ENCODE measurements around the gene KRT76.

KRT76 gene

GRCh38 chr12:52776913-52777395 lies at the start of gene KRT76:
TSS of gene KRT76 (minus strand) at chr12:52777345. CDS start at chr12:52777291, 54 bp downstream.
- no peak for DNase-seq (ENCODE audit: low read depth)

GRCh38 chr12:52825961-52826360 lies 48.8 kb upstream of the KRT76 start:
- no peak for DNase-seq (ENCODE audit: low read depth)

GRCh38 chr12:52824741-52825410 lies 47.7 kb upstream of the KRT76 start:
- no peak for DNase-seq (ENCODE audit: low read depth)

DNA sequence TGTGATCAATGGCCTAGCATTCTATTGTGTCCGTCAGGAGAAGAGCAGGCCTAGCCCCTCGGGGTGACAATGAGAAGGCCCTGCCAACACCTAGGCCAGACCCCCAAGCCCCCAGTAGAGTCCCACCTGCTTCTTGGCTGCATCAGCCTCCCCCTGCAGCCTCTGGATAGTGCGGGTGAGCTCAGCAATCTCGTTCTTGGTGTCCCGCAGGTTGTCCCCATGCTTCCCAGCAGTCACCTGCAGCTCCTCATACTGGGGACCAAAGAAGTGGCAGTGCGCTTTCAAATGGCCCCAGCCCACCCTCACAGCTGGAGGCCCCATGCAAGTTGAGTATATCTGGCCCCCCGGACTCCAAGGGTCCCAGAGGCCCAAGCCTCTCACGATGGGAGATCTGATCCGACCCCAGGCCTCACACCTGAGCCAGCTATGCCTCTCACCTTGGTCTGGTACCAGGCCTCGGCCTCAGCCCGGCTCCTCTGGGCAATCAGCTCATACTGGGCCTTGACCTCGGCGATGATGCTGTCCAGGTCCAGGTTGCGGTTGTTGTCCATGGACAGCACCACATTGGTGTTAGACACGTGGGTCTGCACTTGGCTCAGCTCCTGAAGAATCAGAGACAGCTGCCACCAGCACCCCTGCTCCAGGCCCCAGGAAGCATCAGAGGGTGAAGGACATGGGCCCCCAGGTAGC lies 46.8 kb upstream of the KRT76 start:
- DNase-seq (ENCODE audit: low read depth) = no peak

DNA sequence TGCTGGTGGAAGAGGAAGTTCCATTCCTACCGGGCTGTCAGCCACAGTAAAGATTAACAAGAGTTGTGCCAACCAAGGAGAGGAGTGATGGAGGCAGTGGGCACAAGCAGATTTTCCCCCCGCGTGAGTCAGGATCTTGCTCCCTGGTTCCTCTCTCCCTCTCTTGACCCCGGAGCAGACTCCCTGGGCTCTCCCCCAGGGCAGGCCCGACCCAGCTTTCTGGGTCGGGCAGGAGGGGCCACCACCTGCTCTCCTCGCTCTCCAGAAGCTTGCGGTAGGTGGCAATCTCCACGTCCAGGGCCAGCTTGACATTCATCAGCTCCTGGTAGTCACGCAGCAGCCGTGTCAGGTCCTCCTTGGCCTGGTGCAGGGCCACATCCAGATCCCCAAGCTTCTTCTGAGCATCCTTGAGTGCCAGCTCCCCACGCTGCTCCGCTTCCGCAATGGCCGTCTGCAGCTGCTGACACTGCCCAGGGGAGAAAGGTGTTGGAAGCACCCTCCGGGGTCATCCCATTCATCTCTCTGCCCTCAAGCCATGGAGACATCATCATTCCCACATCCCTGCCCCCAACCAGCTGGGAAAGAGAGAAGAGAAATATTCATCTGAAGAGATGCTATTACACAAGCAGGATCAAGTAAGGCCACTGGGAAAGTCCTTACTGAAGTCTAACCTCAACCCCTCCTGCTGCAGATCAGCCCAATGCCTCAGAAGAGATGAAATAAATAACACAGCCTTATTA lies 45.8 kb upstream of the KRT76 start:
- DNase-seq (ENCODE audit: low read depth) = no peak

- DNase-seq (ENCODE audit: low read depth) = no peak
These were observed 44.9 kb upstream of the KRT76 start for GRCh38 chr12:52821826-52822660.

DNA sequence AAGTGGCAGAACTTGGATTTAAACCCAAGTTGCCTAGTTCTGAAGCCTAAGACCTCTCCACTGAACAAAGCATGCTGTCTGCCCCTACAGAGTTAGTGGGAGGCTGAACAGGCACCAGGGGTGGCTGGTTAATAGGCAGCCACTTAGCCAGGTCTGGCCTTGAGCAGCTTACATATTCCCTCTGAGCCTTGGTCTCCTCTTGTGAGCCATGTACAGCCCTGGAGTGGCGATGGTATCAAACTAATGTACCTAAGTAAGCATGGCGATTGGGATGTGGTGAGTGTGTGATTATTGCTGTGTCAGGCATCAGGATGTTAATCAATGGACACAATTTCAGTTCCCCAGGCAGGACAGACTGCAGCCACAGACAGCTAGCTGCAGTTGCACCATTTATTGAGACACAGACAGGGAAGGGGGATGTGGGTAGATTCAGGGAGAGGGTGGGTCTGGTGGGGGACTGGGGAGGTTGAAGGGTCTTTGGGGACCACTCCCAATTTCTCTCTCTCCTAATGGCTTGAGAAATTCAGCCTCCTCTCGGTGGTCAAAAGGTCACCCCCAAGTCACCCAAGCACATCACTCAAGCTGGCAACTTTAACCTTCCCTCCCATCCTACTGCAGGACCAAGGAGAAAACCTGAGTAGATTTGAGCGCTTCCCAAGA lies 44.1 kb upstream of the KRT76 start:
- DNase-seq (ENCODE audit: low read depth) = no peak

DNA sequence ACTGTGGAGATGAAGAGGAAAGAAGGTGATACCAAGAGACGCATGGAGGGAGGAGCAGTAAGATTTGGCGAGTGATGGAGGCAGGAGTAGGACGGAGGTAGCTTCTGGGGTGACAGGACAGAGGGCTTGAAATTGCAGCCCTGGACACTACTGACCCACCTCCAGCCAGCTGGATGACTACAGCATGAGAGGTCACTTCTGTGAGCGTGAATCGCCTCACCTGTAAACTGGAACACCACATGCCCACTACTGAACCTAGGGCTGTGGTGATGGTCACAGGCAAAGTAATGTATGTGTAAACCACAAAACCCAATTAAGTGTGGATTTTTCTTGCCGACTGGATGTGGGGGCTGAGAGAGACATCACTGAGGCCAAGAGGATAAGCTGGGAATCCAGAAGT lies 43.4 kb upstream of the KRT76 start:
- DNase-seq (ENCODE audit: low read depth) = no peak

DNA sequence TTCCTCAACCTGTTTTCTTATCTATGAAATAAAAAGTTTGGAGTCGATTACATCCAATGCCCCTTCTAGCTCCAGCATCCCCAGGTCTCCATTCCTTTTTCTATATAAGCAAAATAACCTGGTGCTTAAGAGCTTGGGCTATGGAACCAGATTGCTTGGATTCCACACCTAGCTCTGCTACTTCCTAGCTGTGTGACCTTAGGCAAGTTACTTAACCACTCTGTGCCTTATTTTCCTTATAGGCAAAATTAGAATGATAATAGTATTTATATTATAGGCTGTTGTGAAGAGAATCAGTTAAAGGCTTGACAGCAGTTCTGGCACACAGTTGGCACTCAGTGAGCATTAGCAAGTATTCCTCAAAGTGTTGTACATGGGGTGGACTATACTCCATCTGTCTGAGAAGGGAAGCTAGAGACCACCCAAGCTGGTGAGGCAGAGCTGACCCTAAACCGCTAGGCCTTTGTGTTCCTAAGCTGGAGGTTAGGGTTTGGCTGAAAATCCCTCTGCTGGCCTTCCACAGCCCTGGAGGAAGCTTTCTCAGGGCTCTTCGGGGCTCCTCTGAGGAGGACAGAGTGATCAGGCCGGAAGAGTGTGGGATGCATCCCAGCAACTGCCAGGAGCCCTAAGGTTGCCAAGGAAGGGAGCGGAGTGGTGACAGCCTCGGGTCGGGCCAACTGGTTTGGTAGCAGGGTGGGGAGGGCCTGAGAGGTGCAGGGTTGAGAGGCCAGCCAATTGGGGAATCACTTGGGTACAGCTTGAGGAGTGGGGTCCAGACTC lies 42.8 kb upstream of the KRT76 start:
- DNase-seq (ENCODE audit: low read depth) = no peak

DNA sequence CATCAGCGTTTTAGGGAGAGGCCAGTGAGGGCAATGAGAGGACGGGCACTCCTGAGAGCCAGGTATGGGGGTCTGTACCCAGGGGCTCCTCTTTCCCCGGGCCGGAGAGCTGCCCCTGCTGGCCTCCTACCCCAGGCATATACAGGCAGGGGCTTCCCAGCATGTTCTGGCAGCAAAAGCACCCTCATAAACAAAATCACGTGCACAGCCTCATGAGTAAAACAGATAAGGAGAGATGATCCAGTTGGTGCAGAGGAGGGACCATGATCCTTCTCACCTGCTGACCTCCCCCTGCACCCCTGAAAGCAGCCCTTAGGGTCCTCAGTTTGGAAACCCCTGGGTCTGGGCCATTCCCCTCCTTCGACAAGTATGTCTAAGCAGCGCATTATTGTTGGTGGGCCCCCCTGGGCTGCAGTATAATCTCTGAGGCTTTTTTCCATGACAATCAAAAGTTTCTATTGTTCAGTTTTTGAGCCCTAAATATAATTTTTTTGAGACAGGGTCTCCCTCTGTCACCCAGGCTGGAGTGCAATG lies 41.8 kb upstream of the KRT76 start:
- no peak for DNase-seq (ENCODE audit: low read depth)

DNA sequence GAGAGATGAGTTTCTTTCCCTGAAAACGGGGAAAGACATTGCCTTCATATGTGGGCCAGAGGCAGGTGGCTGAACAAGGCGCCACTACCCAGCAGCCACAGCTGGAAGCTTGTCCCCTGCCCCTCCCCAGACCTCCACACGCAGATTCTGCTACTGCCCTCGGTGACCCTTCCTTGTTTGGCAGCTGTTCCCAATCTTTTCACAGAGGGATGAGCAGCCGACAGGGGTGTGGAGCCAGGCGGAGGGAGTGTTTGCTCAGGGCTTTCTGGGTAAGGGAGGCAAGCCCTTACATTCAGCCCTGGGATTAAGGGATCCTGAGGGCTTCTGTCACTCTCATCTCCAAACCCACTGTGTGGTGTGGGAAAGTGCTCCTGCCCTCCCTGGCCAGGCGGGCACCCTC lies 41.2 kb upstream of the KRT76 start:
- no peak for DNase-seq (ENCODE audit: low read depth)

- no peak for DNase-seq (ENCODE audit: low read depth)
These were observed 40.6 kb upstream of the KRT76 start for GRCh38 chr12:52817699-52818238.

GRCh38 chr12:52817003-52817698 lies 40.0 kb upstream of the KRT76 start:
- no peak for DNase-seq (ENCODE audit: low read depth)

DNA sequence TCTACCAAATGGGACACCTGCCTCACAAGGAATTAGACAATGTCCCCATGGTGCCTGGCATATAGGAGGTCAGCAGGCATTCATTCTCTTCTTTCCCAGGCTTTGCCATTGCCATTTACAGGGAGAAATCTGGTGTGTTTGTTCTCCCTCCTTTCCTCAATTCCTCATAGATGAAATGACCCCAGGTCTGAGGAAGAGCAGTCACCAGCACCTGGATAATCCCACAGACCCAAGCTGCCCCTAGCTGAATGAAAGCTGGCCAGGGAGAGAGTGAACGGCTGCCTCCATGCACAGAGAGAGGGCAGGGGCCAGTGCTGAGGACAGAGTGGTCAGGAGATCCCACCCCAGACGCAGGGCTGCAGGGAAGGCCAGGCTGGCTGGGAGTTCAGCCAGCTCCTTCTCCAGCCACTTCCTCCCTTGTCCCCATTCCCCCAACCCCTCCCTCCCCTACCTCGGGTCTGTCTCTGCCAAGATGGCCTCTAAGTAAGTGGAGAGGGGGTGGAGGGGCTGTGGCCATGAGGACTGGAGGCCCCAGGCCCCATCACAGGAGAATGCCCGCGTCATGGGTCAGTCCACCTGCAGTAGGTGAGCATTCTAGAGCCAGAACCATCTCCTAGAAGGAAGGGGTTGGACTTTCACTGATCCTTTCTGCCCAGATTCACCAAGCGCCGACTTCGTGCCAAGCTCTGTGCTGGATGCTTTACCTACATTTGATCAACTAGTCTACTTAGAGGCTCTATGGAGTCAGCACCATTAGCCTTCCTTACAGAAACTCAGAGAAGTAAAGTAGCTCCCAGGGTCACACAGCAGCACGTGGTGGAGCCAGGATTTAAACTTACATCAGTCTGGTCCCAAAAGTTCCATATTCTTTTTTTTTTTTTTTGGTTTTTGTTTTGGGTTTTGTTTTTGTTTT lies 38.8 kb upstream of the KRT76 start:
- no peak for DNase-seq (ENCODE audit: low read depth)

- no peak for DNase-seq (ENCODE audit: low read depth)
These were observed 38.0 kb upstream of the KRT76 start for GRCh38 chr12:52815161-52815560.

- DNase-seq (ENCODE audit: low read depth) = no peak
These were observed 37.6 kb upstream of the KRT76 start for GRCh38 chr12:52814710-52815155.

- no peak for DNase-seq (ENCODE audit: low read depth)
These were observed 37.0 kb upstream of the KRT76 start, which contains the start of gene KRT4 for GRCh38 chr12:52813885-52814709. TSS of gene KRT4 (minus strand) at chr12:52814116. CDS start at chr12:52814058, 58 bp downstream.

Data from stimulated activated CD8-positive, alpha-beta memory T cell treated with anti-CD3 and anti-CD28 coated beads, Interleukin-4, amount 100 ng/mL, for 24 hours (primary cell).